Body of pancreas (tissue), 4 donors: Measurements from ENCODE around the gene PAPPA.

Source experiments
- POLR2A ChIP-seq, 3 donors: fragments of 450-650 bp; IDR thresholded peaks; one replicate each; pipeline ENCODE4 v1.6.1; 2016; ENCODE audit warnings: antibody characterized with exemption in 3 of 3, mild to moderate bottlenecking in 2 of 3
- TF ChIP-seq, protein P1 (sequence below), 7 experiments: fragments of 450-650 bp in 4 of 7; fragments of 200-600 bp in 3 of 7; sonication (generic) in 3 of 7; IDR thresholded peaks; one replicate each; pipeline ENCODE4 v1.5.1; 2016 to 2019; ENCODE audit warnings: antibody characterized with exemption in 7 of 7

DNA sequence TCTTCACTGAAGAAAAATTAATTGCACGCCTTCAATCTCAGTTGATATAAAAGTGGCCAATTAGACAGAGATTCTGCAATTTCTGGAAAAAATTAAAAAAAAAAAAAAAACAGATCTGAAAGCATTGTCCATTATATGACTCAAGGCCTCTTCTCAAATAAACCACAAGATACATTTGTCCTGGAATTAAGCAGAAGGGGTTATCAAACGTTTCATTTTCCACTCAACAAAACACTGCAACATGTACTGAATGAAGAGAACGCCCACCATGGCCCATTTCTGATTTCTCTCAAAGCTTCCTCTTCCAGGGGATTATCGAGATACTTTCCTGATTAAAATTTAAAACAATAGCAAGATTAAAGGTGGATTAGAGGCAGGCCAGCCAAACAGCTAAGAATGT is 5.8 kb upstream of the PAPPA start:
- TF ChIP-seq POLR2A (IDR thresholded peaks at IDR 0.05), result no peak
- TF ChIP-seq, protein P1, sequence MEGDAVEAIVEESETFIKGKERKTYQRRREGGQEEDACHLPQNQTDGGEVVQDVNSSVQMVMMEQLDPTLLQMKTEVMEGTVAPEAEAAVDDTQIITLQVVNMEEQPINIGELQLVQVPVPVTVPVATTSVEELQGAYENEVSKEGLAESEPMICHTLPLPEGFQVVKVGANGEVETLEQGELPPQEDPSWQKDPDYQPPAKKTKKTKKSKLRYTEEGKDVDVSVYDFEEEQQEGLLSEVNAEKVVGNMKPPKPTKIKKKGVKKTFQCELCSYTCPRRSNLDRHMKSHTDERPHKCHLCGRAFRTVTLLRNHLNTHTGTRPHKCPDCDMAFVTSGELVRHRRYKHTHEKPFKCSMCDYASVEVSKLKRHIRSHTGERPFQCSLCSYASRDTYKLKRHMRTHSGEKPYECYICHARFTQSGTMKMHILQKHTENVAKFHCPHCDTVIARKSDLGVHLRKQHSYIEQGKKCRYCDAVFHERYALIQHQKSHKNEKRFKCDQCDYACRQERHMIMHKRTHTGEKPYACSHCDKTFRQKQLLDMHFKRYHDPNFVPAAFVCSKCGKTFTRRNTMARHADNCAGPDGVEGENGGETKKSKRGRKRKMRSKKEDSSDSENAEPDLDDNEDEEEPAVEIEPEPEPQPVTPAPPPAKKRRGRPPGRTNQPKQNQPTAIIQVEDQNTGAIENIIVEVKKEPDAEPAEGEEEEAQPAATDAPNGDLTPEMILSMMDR (IDR thresholded peaks at IDR 0.05), result no peak
